ENCODE results near the gene GALM. TPM values are rescaled to one million over a fixed set of nuclear protein-coding genes. Genes with fewer than 3 reads are reported as not detected.

The GALM gene
- total and polyA plus RNA-seq, 2 of the 8 experiments (the other 6 are each of a cell fraction or from before 2014, with no cell fraction given) = 9.9 to 13.1 TPM

DNA sequence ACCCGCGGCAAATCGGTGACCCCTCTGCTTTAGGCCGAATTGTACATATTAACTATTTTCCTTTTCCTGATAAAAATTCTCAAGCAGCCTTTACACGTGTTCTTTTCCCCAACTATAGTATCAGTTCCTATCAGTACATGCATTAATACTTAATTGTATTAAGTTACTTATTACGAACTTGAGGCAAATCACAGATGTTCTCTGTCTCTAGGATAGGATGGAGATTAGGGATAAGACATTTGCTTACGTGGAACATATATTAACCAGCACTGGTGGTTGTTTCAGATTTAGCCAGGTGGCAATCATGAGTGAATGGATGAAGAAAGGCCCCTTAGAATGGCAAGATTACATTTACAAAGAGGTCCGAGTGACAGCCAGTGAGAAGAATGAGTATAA lies 112.8 kb downstream of the GALM start (continued):
- no peak for TF ChIP-seq TAF1 (IDR thresholded peaks at IDR 0.05; ENCODE audit: low read depth, low read length)
- no peak for TF ChIP-seq RFX5 (IDR thresholded peaks at IDR 0.05; ENCODE audit: borderline replicate concordance, low read depth, low read length)
- TF ChIP-seq CHD1 (IDR thresholded peaks at IDR 0.05; ENCODE audit: low read depth, low read length) = no peak
- no peak for TF ChIP-seq HDAC6 (IDR thresholded peaks at IDR 0.05; ENCODE audit: low read depth, low read length)
- TF ChIP-seq CTBP2 (IDR thresholded peaks at IDR 0.05; ENCODE audit: borderline replicate concordance, insufficient read depth, insufficient read length, low read length) = no peak
- TF ChIP-seq SP2 (IDR thresholded peaks at IDR 0.05; ENCODE audit: low read length) = no peak
